H1 (cell line): ENCODE data around the gene VASH1. TPM values are rescaled to one million over a fixed set of nuclear protein-coding genes. Genes with fewer than 3 reads are reported as not detected.

Experiments used
- BACH1 ChIP-seq: IDR thresholded peaks from 2 replicates; pipeline ENCODE4 v1.6.1; 2012; ENCODE audit warnings: low read length, improper control_type of control experiment
- CHD7 ChIP-seq: fragments of 300-600 bp; sonication (generic); IDR thresholded peaks from 2 replicates; pipeline ENCODE4 v1.7.1; 2012; ENCODE audit warnings: low read length, moderate library complexity, mild to moderate bottlenecking, inconsistent platforms; ENCODE audit not compliant: insufficient replicate concordance
- RAD21 ChIP-seq, 2 experiments: IDR thresholded peaks in 1 of 2; conservative IDR thresholded peaks in 1 of 2; 2 replicates each; pipeline ENCODE4 v1.6.1; 2011; ENCODE audit warnings: low read depth in 2 of 2, low read length in 2 of 2, improper control_type of control experiment in 1 of 2, inconsistent platforms in 1 of 2, mild to moderate bottlenecking in 1 of 2, moderate library complexity in 1 of 2
- SP4 ChIP-seq: IDR thresholded peaks from 2 replicates; pipeline ENCODE4 v1.6.1; 2012; ENCODE audit warnings: low read length, inconsistent platforms
- TEAD4 ChIP-seq: IDR thresholded peaks from 2 replicates; pipeline ENCODE4 v1.6.1; 2012; ENCODE audit warnings: low read depth, low read length, inconsistent platforms, mixed read lengths
- polyA plus RNA-seq, 7 experiments: library from polyadenylated mRNA; depleted of rRNA in 3 of 7; stranded (reverse) in 5 of 7; unstranded in 2 of 7; fragments of >200 nt in 5 of 7; fragments of 200-250 nt in 2 of 7; gene quantifications; 1 replicate in 5 of 7; 2 replicates in 1 of 7; 4 replicates in 1 of 7; pipeline versions ENCODE4 v1.2.1 to v1.2.3, GENCODE V29; 2011 to 2013; ENCODE audit warnings: missing spikeins in 2 of 7, mixed read lengths in 2 of 7
- total RNA-seq: library from RNA; stranded (reverse); fragmentation: NEBNext Ultra II Directional; extraction: Animal tissue kit (Norgen Biotek cat#: 25700); gene quantifications from 2 replicates; pipeline ENCODE4 v1.2.1, GENCODE V29; 2021
- TF ChIP-seq, protein P1 (sequence below): IDR thresholded peaks from 2 replicates; pipeline ENCODE4 v1.6.1; 2012; ENCODE audit warnings: low read length, inconsistent platforms

The VASH1 gene
- total and polyA plus RNA-seq, 2 of the 8 experiments (the other 6 are each of a cell fraction or from before 2014, with no cell fraction given), result 3.1 to 6.4 TPM

DNA sequence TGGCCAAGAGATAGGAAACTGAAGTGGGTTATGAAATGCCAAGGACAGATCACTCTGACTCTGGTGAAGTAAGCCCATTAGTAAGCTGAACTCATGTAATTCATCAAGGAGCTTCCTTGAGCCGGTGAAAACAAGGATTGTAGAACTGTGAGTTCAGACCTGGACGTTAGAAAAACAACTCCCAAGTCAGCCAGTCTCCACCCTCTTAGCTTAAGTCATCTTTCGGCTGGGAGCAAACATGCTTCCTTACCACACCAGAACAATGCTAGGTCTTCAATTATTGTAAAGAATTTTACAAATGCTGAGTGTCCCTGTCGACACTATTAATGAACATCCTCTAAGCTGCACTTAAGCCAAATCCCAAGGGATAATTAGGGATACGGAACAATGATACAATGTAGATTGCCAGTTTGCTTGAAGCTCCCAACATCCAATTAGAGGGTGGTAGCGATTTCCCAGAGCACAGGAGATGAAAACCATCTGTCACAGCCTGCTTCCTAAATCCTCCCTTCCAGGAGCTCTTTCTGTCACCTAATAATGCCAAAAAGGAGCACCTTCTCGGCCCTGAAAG is 45.7 kb upstream of the VASH1 start (continued):
- TF ChIP-seq CHD7 (no peak), TEAD4 (no peak), RAD21 (IDR thresholded peaks at IDR 0.05 in 1 of 2, conservative IDR thresholded peaks at IDR 0.05 in 1 of 2; ENCODE audit: low read depth in 2 of 2, low read length in 2 of 2) (no peak), SP4 (no peak), BACH1 (no peak)
- TF ChIP-seq, protein P1, sequence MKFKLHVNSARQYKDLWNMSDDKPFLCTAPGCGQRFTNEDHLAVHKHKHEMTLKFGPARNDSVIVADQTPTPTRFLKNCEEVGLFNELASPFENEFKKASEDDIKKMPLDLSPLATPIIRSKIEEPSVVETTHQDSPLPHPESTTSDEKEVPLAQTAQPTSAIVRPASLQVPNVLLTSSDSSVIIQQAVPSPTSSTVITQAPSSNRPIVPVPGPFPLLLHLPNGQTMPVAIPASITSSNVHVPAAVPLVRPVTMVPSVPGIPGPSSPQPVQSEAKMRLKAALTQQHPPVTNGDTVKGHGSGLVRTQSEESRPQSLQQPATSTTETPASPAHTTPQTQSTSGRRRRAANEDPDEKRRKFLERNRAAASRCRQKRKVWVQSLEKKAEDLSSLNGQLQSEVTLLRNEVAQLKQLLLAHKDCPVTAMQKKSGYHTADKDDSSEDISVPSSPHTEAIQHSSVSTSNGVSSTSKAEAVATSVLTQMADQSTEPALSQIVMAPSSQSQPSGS, result no peak
